GM19099 (cell line): ENCODE measurements around the gene CYSRT1.

Source experiments
- POLR2A ChIP-seq: IDR thresholded peaks from 3 replicates; pipeline ENCODE4 v1.6.1; 2011; ENCODE audit warnings: low read depth; ENCODE audit not compliant: insufficient read length; ENCODE audit errors: extremely low read depth

CYSRT1 gene

DNA sequence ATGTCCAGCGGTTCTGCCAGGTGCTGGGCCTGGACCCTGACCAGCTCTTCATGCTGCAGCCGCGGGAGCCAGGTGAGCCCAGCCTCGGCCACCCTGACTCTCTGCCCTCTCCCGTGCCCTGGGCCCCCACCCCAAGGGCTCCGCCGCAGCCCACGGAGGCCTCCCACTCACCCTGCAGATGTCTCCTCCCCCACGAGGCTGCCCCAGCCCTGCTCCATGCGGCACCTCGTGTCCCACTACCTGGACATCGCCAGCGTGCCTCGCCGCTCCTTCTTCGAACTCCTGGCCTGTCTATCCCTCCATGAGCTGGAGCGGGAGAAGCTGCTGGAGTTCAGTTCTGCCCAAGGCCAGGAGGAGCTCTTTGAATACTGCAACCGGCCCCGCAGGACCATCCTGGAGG lies 10.4 kb upstream of the CYSRT1 start:
- TF ChIP-seq POLR2A: no peak

DNA sequence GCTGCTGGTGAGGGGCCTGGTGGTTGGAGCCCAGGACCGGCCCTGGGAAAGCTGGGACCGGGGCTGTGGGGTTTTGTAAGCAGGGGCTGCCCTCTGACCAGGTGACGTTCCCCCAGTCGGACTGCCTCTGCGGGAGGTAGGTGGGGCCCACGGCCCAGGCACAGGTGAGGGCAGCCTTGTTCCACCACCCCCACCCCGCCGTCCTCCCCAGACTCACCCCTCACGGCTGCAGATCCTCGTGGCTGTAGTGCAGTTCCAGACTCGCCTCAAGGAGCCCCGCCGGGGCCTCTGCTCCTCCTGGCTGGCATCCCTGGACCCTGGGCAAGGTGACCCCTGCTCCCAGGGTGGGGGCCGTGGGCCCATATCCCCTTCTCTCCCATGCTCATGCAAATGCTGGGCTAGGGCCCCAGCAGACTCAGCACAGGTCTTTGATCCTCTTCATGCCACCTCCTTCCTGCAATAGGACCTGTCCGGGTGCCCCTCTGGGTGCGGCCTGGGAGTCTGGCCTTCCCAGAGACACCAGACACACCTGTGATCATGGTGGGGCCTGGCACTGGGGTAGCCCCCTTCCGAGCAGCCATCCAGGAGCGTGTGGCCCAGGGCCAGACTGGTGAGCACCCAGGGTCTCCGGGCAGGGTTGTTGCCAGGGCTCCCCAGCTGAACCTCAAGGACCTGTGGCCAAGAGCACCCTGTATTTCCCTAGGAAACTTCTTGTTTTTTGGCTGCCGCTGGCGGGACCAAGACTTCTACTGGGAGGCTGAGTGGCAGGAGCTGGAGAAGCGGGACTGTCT lies 9.6 kb upstream of the CYSRT1 start:
- TF ChIP-seq POLR2A: no peak

DNA sequence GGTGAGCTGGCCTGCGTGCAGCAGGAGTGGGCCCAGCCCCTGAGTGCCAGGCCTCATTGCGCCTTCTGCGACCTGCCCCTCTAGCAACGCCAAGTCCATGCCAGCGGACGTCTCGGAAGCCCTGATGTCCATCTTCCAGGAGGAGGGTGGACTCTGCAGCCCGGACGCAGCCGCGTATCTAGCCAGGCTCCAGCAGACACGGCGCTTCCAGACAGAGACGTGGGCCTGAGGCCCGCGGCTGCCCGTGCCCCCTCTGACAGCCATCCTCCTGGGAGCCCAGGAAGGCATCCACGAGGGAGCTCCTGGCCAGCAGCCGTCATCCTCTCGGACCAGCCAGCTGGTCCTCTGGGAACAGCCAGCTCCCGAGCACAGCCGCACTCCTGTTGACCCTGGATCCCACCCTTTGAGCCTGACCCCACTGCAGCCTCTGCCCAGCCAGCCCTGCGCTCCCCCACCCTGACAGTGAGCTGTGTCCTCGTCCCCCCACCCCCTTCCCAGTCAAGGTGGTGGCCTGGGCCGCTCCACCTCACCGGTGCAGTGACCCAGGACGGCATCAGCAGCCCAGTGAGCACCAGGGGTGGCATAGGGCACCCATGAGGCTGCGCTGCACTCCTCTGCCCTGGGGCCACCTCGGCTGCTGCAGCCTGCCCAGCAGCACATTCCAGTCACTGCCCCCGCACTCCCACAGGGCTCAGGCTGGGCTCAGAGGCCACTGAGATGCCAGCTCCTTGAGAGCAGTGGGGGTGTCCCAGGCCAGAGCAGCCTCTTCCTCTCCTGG lies 8.6 kb upstream of the CYSRT1 start:
- no peak for TF ChIP-seq POLR2A

DNA sequence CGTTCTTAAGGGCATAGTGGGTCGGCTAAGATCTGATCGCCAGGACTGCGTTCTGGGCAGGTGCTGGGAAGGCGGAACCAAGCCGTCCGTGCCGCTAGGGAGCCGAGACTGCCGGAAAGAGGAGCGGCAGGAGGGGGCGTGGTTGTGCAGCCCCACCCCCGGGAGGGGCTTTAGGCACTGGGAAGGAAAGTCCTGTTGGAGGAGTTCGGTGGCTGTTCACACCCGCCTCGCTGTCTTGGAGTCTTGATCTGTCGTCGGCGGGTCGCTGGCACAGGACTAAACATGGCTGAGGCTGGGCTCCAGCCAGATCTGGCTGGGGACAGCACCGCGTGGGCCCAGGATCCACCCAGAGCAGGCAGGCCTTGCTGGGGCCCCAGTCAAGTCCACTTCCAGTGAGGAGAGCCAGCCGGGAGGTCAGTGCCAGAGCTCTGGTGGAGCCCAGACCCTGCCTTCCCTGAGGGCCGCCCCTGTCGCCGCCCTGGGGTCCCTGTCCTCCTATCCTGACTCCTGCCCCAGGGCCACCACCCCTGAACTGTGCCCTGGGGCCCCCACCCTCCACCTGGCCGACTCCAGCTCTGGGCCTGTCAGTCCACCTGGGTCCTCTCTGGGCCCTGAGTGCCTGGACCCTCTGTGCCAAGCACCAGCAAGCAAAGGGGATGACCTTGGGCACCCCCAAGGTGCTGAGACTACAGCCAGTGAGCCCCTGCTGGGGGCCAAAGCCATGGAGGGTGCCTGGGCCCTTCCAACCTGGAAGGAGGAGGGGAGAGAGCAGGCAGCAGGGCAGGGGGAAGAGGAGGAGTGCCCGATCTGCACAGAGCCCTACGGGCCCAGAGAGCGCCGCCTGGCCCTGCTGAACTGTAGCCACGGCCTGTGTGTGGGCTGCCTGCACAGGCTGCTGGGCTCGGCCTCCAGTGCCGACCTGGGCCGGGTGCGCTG lies 7.4 kb upstream of the CYSRT1 start:
- no peak for TF ChIP-seq POLR2A

DNA sequence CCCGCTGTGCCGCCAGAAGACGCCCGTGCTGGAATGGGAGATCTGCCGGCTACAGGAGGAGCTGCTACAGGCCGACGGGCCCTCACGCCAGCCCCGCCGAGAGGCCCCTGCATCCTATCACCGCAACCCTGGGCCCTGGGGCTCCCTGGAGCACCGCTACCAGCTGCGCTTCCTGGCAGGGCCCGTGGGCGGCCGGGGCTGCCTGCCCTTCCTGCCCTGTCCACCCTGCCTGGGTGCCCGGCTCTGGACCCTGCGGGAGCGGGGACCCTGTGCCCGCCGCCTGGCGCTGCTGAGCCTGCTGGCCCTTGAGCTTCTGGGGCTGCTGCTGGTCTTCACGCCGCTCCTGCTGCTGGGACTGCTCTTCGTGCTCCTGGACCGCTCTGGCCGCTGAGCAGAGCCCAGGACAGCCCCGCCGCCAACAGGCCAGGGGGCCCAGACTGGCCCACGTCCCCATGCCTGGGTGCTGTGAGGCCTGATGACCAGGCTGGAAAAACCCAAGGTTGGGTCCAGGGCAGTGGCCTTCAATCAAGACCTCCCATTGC lies 6.7 kb upstream of the CYSRT1 start:
- TF ChIP-seq POLR2A: no peak

DNA sequence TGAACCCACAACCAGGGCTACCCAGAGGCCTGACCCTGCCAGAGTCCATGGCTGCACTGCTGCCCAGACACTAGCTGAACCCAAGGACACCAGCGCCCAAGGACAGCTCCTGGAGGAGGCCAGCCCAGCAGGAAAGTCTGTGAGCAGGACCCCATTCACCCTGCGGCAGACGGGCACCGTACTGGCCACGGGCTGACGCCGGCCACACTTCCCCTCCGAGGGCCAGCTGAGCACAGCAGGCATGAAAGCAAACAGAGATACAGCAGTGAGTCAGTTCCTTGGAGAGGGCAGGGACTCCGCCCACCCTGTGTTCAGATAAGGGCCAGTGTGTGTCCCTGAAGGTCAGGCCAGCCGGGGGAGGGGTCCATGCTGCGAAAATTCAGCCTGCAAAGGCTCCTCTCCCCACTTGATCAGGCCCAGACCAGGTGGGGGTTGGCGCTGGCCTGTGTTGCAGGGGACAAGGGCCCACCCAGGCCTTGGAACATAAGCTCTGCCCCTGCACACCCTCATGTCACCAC lies 6.2 kb upstream of the CYSRT1 start:
- TF ChIP-seq POLR2A: no peak

DNA sequence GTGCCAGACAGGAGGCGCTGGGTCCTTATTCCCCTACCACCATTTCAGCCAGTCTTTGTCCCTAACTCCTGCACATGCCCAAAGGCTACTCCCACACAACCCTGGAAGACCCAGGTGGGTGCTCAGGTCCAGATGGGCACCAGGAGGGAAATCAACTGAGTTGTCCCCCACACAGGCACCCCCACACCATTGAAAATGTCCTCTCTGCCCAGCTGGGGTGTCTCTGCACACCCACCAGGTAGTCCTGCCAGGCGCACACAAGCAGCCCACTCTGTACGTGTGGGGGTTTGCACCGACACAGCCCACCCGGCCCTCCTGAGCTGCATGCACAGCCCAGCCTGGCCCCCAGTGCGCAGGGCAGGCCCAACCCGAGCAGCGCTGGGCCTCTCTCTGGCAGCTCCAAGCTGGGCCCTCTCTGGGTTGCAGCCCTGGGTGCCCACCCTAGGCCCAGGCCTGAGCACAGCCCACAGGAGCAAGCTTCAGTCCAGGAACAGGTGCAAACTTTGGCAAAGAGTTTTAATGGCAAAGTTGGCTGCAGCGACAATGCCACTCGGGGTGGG lies 5.1 kb upstream of the CYSRT1 start:
- no peak for TF ChIP-seq POLR2A

DNA sequence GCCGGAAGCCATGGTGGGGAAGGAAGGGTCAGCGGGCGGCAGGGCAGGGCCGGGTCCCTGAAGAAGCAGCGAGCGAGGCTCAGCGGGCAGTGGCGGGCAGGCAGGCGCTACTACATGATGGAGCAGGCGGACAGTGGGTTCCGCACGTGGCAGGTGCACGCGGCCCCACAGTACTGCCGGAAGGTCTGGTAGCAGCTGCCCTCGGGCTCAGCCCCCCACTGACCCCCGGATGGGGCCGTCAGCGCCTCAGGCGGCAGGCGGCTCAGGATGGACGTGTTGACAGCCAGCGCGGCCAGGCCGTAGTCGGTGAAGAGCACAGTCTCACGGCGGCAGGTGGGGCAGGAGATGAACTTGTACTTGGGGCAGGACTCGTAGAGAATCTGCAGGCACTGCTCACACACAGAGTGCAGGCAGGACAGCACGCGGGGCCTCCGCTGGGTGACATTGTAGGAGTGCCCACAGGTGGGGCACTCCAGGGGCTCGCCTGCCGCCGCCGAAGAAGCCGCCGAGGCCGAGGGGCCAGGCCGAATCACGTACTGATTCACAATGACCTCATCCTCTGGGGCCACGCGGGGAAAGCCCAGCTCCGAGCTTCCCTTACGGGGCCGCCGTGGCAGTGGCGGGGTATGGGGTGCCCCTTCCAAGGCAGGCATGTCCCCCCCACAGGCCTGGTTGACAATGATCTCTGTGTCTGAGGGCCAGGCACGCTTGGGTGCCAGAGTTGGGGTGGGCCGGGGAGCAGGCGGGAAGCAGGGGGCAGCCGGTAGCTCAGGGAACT lies 4.5 kb upstream of the CYSRT1 start:
- TF ChIP-seq POLR2A: no peak

DNA sequence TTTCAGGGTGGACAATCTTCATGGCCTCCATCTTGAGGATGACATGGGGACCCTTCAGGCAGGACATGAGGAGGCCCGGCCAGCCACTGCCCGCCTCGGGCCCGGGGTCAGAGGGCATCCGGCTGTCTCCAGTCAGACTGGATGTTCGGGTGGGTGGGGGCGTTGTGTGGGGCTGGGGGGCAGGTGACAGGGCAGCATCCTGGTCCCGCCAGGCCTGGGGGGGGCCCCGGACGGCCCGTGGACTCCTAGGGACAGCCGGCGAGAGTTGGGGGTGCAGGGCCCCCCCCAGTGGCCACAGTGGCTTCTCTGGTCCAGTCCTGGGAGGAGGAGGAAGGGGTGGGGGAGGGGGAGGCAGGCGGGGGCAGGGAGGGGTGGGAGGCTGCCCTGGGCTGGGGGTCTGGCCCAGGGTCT lies 3.9 kb upstream of the CYSRT1 start:
- no peak for TF ChIP-seq POLR2A

DNA sequence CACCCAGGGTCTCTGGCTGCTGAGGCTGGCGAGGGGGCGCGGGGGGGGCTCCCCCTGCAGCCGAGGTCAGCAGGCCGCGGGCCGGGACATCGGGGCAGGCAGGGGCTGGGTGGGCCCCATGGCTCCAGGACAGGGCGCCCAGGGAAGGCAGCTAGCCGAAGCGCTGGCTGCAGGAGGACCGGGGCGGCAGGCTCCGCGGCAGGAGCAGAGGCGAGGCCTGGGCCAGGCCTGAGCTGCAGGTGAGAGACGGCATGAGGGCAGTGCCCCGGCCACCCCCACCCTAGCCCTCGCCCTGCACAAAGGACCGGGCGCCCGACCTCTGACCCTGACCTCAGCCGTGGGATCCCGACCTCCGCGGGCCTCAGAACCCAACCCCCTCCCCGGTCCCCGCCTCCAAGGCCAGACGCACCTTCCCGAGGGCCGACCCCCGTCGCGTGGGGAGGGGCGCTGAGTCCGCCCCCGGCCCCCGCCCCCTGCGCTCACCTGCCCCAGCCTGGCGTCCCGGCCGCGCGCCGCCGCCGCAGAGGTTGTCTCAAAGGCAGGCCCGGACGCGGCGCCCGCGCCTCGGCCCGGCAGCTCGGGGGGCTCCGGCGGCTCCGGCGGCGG lies 3.4 kb upstream of the CYSRT1 start:
- TF ChIP-seq POLR2A: no peak

DNA sequence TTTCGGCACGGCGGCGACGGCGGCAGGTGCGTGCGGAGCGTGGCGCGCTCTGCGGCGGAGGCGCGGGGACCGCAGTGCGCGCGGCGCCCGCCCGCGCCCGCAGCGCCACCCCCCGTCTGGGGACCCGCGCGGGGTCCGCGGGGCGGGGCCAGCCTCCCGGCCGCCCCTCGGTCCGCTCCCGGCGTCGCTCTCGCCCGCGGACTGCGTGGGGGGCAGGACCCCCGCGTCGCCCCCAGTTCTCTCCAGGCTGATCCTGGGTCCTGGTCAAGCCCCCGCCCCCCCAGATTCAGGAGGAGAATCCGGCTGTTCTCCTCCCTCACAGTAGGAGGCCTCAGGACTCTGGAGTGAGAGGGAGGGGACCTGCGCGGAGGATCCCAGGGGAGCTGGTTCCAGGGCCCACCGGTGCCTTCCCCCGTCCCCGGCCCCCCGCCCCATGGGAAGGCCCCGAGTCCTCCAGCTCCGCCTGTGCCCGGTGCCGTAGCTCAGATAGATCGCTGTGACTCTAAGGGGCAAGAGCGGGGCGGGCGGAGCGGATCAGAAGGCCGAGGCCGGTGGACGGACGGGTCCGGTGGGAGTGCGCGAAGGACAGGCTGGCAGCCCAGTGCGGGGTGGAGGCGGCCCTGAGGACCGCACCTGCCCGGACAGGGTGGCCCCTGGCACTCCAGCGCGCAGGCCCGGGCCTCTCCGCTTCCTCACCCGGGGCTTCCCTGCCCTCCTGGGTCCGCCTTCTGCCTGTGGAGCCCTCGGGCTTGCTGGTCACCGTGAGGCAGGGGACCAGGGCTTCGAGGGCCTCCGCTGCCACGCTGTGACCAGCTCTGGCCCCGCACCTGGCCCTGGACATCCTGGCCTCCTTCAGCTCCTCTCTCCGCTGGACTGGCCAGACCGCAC lies 2.5 kb upstream of the CYSRT1 start, which contains the start of gene RNF208:
TSS of gene RNF208 (minus strand) at position 51 of the 888 bp plus-strand sequence. CDS start 1,028 bp downstream, outside the sequence.
- no peak for TF ChIP-seq POLR2A
